T-cell (primary cell): Measurements from ENCODE around the gene DRC3. TPM values are rescaled to one million over a fixed set of nuclear protein-coding genes. Genes with fewer than 3 reads are reported as not detected.
A peak's percentile ranks its signal among the peaks of the same experiment; 100 is the strongest.

Experiments used
- ATAC-seq, 4 experiments: fragments of 200-7000 bp in 3 of 4; fragments of 150-1000 bp in 1 of 4; cut with Tn5 transposase; replicated peaks in 1 of 4; 1 replicate in 3 of 4; 2 replicates in 1 of 4; pipeline ENCODE4 v1.10.0; 2021; ENCODE audit warnings: moderate library complexity in 3 of 4, mild to moderate bottlenecking in 2 of 4, moderate number of reproducible peaks in 1 of 4
- CTCF ChIA-PET, 2 donors: fragments of 300-600 bp; sonication (Branson Sonifier 250); formaldehyde crosslinking; loops; one replicate each; lab custom pipeline; 2022; ENCODE audit warnings: antibody characterized with exemption in 2 of 2; lab: Charles Lee
- POLR2A ChIA-PET, 2 donors: fragments of 300-600 bp; sonication (Branson Sonifier 250); formaldehyde crosslinking; loops; one replicate each; lab custom pipeline; 2022; ENCODE audit warnings: antibody characterized with exemption in 2 of 2; lab: Charles Lee
- DNase-seq, 35 experiments: peaks; one replicate each; pipeline versions ENCODE4 v3.0.0 to v3.0.0-alpha.2; 2013 to 2023
- H3K27ac ChIP-seq: one replicate; pipeline ENCODE4 v1.5.1; 2013; ENCODE audit warnings: low read length
- H3K27me3 ChIP-seq, 2 experiments: replicated peaks in 1 of 2; 1 replicate in 1 of 2; 2 replicates in 1 of 2; pipeline versions ENCODE4 v1.6.1 to v1.7.0; 2013; ENCODE audit warnings: low read length in 1 of 2, mixed read lengths in 1 of 2; ENCODE audit not compliant: control insufficient read depth in 2 of 2, insufficient read depth in 2 of 2; ENCODE audit errors: extremely low read depth in 1 of 2
- H3K36me3 ChIP-seq, 2 donors: 1 replicate in 1 of 2; 2 replicates in 1 of 2; pipeline versions ENCODE4 v1.6.1 to v1.7.0; 2013; ENCODE audit warnings: low read length in 1 of 2; ENCODE audit not compliant: control insufficient read depth in 2 of 2, insufficient read depth in 1 of 2; ENCODE audit errors: extremely low read depth in 1 of 2
- H3K4me1 ChIP-seq, 2 experiments: 1 replicate in 1 of 2; 2 replicates in 1 of 2; pipeline versions ENCODE4 v1.6.1 to v1.7.0; 2013; ENCODE audit warnings: low read length in 2 of 2, mixed read lengths in 1 of 2; ENCODE audit not compliant: insufficient read depth in 2 of 2, control insufficient read depth in 1 of 2; ENCODE audit errors: extremely low read depth in 1 of 2
- H3K4me3 ChIP-seq, 2 donors: 1 replicate in 1 of 2; 2 replicates in 1 of 2; pipeline versions ENCODE4 v1.5.1 to v1.7.0; 2013; ENCODE audit warnings: mild to moderate bottlenecking in 2 of 2, low read length in 1 of 2, moderate library complexity in 1 of 2; ENCODE audit not compliant: control insufficient read depth in 1 of 2; ENCODE audit errors: extremely low read depth in 1 of 2
- H3K9me3 ChIP-seq: 2 replicates; pipeline ENCODE4 v1.7.0; 2013
- H3K27ac Mint-ChIP-seq, 2 donors: one replicate each; pipeline ENCODE4 v1.8.0; 2020 to 2021; ENCODE audit warnings: mild to moderate bottlenecking in 2 of 2, mixed read lengths in 2 of 2
- H3K27me3 Mint-ChIP-seq, 2 donors: one replicate each; pipeline ENCODE4 v1.8.0; 2021 to 2022; ENCODE audit warnings: mixed read lengths in 2 of 2
- H3K36me3 Mint-ChIP-seq: one replicate; pipeline ENCODE4 v1.8.0; 2021; ENCODE audit warnings: mixed read lengths
- H3K4me1 Mint-ChIP-seq, 3 donors: one replicate each; pipeline ENCODE4 v1.8.0; 2020 to 2022; ENCODE audit warnings: mixed read lengths in 3 of 3, mild to moderate bottlenecking in 1 of 3
- H3K4me3 Mint-ChIP-seq, 3 donors: one replicate each; pipeline ENCODE4 v1.8.0; 2020 to 2022; ENCODE audit warnings: mild to moderate bottlenecking in 3 of 3, mixed read lengths in 3 of 3, moderate library complexity in 3 of 3
- H3K9me3 Mint-ChIP-seq, 3 donors: one replicate each; pipeline ENCODE4 v1.8.0; 2020 to 2022; ENCODE audit warnings: mixed read lengths in 3 of 3
- WGBS: methylation state at CpG from one replicate; pipeline ENCODE4 v1.1.5; 2013; ENCODE audit warnings: missing lambda C conversion rate; ENCODE audit not compliant: insufficient coverage; 5-methylcytosine and 5-hydroxymethylcytosine counted together
- total RNA-seq, 35 experiments: library from RNA in 6 of 35; stranded (reverse) in 6 of 35; fragments of 120-200 nt in 1 of 35; gene quantifications; one replicate each; pipeline versions ENCODE4 v1.2.1 to v1.2.4 and lab custom pipeline; 2013 to 2026

DRC3 gene, protein sequence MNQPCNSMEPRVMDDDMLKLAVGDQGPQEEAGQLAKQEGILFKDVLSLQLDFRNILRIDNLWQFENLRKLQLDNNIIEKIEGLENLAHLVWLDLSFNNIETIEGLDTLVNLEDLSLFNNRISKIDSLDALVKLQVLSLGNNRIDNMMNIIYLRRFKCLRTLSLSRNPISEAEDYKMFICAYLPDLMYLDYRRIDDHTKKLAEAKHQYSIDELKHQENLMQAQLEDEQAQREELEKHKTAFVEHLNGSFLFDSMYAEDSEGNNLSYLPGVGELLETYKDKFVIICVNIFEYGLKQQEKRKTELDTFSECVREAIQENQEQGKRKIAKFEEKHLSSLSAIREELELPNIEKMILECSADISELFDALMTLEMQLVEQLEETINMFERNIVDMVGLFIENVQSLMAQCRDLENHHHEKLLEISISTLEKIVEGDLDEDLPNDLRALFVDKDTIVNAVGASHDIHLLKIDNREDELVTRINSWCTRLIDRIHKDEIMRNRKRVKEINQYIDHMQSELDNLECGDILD
- total RNA-seq (under 1 TPM in 3 of 5 donors, not detected in 2; 0.32 to 0.58 (median 0.53) TPM), total RNA-seq (lab: John Stamatoyannopoulos, UW) (0.05 to 0.82 (median 0.32) reads per million in 29 experiments)
- 0.28 TPM for total RNA-seq (2013)

DNA sequence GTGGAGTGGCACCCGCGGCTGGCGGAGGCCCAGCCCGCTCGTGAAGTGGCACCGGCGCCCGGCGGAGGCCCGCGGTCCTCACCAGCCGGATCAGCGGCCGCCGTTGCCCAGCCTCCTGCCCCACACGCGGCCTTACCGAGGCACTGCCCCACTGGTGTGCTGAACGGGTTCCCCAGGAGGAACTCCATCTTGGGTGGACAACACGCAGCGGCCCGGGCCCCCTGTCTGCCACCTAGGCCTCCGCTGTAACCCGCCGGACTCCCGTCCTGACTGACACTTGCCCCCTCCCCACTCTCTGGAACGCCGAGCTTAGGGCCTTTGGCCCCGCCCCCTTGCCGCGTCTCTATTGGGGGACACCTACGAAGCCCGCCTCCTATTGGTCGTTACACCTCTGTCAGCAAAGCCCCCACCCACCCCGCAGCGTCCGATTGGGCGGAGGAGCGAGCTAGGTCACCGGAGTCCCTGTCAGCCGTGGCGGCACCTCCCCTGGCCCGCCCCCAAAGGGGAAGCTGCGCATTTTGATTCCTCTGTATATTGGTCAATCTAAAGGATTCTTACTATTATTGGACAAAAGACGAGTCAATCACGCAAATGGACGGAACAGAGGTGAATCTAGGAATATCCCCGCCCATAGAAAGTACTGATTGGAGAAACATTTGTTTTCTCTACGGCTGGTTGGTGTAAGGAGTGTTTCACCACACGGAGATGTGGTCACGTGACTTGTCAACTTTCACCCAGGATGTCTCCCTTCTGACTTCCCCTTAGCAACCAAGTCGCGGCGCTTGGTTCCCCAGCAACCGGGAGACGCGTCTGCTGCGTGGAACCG is at the start of gene DRC3, which contains the start of gene TOM1L2:
Gene DRC3, plus strand, starts transcription at position 737 of the 826 bp plus-strand sequence. CDS start 4,737 bp downstream, outside the sequence.
Gene TOM1L2, minus strand, starts transcription at position 275 of the 826 bp plus-strand sequence. Its CDS starts 87 bp downstream, at position 188.
- H3K4me1 ChIP-seq, result peaks cover 10 to 30% of the 10 kb centered on the region in 2 experiments
- H3K36me3 ChIP-seq, result no peaks in the 10 kb centered on the region
- Mint-ChIP-seq H3K36me3 (peaks cover 3% of the 10 kb centered on the region), H3K27ac (peak within 1 kb of the TSS; percentile 91 to 92), H3K4me1 (peaks cover 34 to 48% (median 44%) of the 10 kb centered on the region in 3 donors), H3K27me3 (no peaks in the 10 kb centered on the region), H3K9me3 (no peaks in the 10 kb centered on the region), H3K4me3 (peak within 1 kb of the TSS; percentile 83 to 96 (median 91))
- CTCF ChIA-PET, result interaction anchor here in 1 of 2 donors (0.5 to 1.4 kb wide), 10 partner anchors 10 to 580 kb away, joined by 3 to 8 read pairs (median 3); no protein-coding TSS in a partner anchor
- no peaks in the 10 kb centered on the region for H3K9me3 ChIP-seq
- no peaks in the 10 kb centered on the region for H3K27me3 ChIP-seq
- under 1% methylated on average over 49 of the region's 59 CpGs for WGBS
- POLR2A ChIA-PET, result interaction anchor here (0.5 to 1.6 kb wide), 9 partner anchors 12 to 1405 kb away, joined by 3 to 9 read pairs (median 5); partner anchors contain the start of genes FLCN (in 1 of the 2) and SREBF1 (in 1 of the 2)
- peak; percentile 88 to 92 (median 90) for ATAC-seq
- H3K27ac ChIP-seq, result peak within 1 kb of the TSS; percentile 65
- peak within 1 kb of the TSS; percentile 69 to 72 for H3K4me3 ChIP-seq
- peak; percentile 98 to 100 (median 100) for DNase-seq

DNA sequence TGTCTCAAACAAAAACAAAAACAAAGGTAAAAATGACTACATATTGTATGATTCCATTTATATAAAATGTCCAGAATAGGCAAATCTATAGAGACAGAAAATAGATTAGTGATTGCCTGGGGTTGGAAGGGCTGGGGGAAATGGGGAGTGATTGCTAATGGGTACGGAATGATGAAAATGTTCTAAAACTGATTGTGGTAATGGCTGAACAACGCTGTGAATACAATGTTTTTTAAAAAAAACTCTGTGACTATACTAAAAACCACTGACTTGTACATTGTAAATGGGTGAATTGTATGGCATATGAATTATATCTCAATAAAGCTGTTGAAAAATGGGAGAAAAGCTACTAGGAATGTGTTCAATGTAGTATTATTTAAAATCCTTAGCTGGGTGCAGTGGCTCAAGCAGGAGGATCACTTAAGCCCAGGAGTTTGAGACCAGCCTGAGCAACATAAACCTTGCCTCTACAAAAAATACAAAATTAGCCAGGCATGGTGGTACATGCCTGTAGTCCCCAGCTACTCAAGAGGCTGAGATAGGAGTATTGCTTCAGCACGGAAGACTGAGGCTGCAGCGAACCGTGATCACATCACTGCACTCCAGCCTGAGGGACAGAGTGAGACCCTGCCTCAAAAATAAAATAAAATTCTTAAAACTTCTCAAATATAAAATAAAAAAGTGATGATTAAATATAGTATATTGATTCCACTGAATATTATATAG is 48.4 kb upstream of the DRC3 start:
- DNase-seq, result no peak
- H3K4me3 Mint-ChIP-seq, result no peak overlapping the region
- no peaks in the 10 kb centered on the region for H3K36me3 ChIP-seq
- no peak for ATAC-seq
- H3K27ac ChIP-seq, result no peak overlapping the region
- no peak overlapping the region for H3K4me3 ChIP-seq
- H3K27me3 ChIP-seq, result no peaks in the 10 kb centered on the region
- H3K9me3 ChIP-seq, result no peaks in the 10 kb centered on the region
- H3K4me1 Mint-ChIP-seq, result peaks cover 28 to 40% (median 31%) of the 10 kb centered on the region in 3 donors
- H3K9me3 Mint-ChIP-seq, result no peaks in the 10 kb centered on the region
- H3K4me1 ChIP-seq, result peaks cover 0 to 3% of the 10 kb centered on the region in 2 experiments
- POLR2A ChIA-PET, result interaction anchor here in 1 of 2 donors (0.5 kb wide), 1 partner anchor 8 kb away, joined by 3 read pairs; no protein-coding TSS in a partner anchor
- H3K27me3 Mint-ChIP-seq, result no peaks in the 10 kb centered on the region
- peaks cover 3% of the 10 kb centered on the region for H3K36me3 Mint-ChIP-seq
- H3K27ac Mint-ChIP-seq, result no peak overlapping the region
- CTCF ChIA-PET, result interaction anchor here in 1 of 2 donors (0.6 to 1.2 kb wide), 2 partner anchors 17 to 44 kb away, joined by 3 read pairs; no protein-coding TSS in a partner anchor
- WGBS, result no CpG with 5 or more reads among the region's 5 CpGs

DNA sequence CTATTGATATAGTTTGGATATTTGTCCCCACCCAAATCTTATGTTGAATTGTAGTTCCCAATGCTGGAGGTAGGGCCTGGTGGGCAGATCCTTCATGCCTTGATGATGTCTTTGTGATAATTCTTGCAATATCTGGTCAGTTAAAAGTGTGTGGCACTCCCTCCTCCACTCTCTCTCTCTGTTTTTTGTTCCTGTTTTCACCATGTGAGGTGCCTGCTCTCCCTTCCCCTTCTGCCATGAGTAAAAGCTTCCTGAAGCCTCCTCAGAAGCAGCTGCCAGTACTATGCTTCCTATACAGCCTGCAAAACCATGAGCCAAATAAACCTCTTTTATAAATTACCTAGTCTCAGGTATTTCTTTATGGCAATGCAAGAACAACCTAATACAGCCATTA is 47.8 kb upstream of the DRC3 start:
- no peak for ATAC-seq
- no peak overlapping the region for H3K27ac Mint-ChIP-seq
- H3K36me3 Mint-ChIP-seq, result peaks cover 3% of the 10 kb centered on the region
- Histone ChIP-seq H3K27me3 (no peaks in the 10 kb centered on the region), H3K4me3 (no peak overlapping the region), H3K27ac (no peak overlapping the region), H3K36me3 (no peaks in the 10 kb centered on the region), H3K4me1 (no peaks in the 10 kb centered on the region), H3K9me3 (no peaks in the 10 kb centered on the region)
- H3K4me3 Mint-ChIP-seq, result no peak overlapping the region
- CTCF ChIA-PET, result interaction anchor here in 1 of 2 donors (1.2 kb wide), 1 partner anchor 17 kb away, joined by 3 read pairs; no protein-coding TSS in a partner anchor
- no peaks in the 10 kb centered on the region for H3K9me3 Mint-ChIP-seq
- peaks cover 26 to 36% (median 27%) of the 10 kb centered on the region in 3 donors for H3K4me1 Mint-ChIP-seq
- no peak for DNase-seq
- POLR2A ChIA-PET, result interaction anchor here in 1 of 2 donors (0.6 kb wide), 1 partner anchor 33 kb away, joined by 3 read pairs; no protein-coding TSS in a partner anchor
- no peaks in the 10 kb centered on the region for H3K27me3 Mint-ChIP-seq

DNA sequence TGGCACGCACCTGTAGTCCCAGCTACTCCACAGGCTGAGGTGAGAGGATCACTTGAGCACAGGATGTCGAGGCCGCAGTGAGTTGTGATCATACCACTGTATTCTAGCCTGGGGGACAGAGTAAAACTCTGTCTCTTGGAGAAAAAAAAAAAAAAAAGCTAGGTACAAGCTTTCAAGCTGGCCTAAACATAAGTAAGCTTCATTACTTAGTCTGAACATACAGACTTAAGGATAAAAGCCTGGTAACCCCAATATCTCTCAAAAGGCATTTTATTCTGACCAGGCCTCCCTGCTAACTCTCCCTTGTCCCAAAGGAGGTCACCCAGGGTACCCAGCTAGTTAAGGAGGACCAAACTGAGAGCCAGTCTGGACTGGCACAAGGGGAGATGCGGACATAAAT is 46.6 kb upstream of the DRC3 start:
- no peaks in the 10 kb centered on the region for H3K9me3 ChIP-seq
- H3K27me3 Mint-ChIP-seq, result no peaks in the 10 kb centered on the region
- no peak overlapping the region for H3K4me3 Mint-ChIP-seq
- DNase-seq (no peak), ATAC-seq (no peak)
- H3K36me3 ChIP-seq, result no peaks in the 10 kb centered on the region
- ChIA-PET CTCF (interaction anchor here (0.5 to 0.7 kb wide), 6 partner anchors 10 to 534 kb away, joined by 3 to 6 read pairs (median 3); no protein-coding TSS in a partner anchor), POLR2A (interaction anchor here (0.5 to 0.6 kb wide), 3 partner anchors 21 to 48 kb away, joined by 3 to 5 read pairs (median 3); partner anchors contain the start of gene DRC3 (in 1 of the 2))
- no peak overlapping the region for H3K27ac ChIP-seq
- WGBS, result 100% methylated on average over 1 of the region's 4 CpGs
- no peak overlapping the region for H3K4me3 ChIP-seq
- H3K27ac Mint-ChIP-seq, result no peak overlapping the region
- H3K27me3 ChIP-seq, result no peaks in the 10 kb centered on the region
- H3K4me1 ChIP-seq, result no peaks in the 10 kb centered on the region
- no peaks in the 10 kb centered on the region for H3K9me3 Mint-ChIP-seq
- peaks cover 26 to 39% (median 27%) of the 10 kb centered on the region in 3 donors for H3K4me1 Mint-ChIP-seq
- peaks cover 3% of the 10 kb centered on the region for H3K36me3 Mint-ChIP-seq

DNA sequence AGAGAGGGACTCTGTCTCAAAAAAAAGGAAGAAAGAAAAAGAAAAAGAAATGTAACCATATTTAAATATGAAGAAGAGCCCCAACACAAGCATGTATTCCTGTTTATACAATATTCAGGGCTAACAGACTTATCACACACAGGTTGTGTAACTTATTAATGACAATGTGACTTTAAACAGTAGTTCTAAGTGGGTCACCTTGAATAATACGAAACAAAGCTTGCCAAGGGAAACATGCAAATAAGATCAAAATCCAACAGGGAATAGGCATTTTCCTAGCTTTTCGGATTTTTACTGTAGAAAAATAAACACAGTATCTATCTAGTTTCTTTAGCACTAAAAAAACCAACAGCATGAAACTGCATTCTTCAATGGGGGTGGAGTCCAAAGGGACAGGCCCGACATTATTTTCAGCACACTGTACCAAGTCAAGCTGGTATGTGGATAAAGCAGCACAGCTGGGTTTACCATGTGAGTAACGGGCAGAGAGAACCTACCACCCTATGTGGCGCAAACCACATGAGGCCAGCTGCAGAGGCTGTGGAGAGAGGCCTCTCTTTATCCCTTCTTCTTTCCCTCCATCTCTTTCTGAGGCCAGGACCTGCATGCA is 45.7 kb upstream of the DRC3 start:
- no peaks in the 10 kb centered on the region for H3K9me3 Mint-ChIP-seq
- CTCF ChIA-PET, result no interaction called here
- no peaks in the 10 kb centered on the region for H3K27me3 ChIP-seq
- H3K9me3 ChIP-seq, result no peaks in the 10 kb centered on the region
- no peaks in the 10 kb centered on the region for H3K27me3 Mint-ChIP-seq
- peaks cover 3% of the 10 kb centered on the region for H3K36me3 Mint-ChIP-seq
- no peaks in the 10 kb centered on the region for H3K36me3 ChIP-seq
- no peak overlapping the region for H3K4me3 ChIP-seq
- POLR2A ChIA-PET, result no interaction called here
- no peak overlapping the region for H3K27ac ChIP-seq
- DNase-seq, result no peak
- WGBS, result 100% methylated on average over 1 of the region's 5 CpGs
- no peaks in the 10 kb centered on the region for H3K4me1 ChIP-seq
- no peak for ATAC-seq
- no peak overlapping the region for H3K4me3 Mint-ChIP-seq
- H3K27ac Mint-ChIP-seq, result no peak overlapping the region
- peaks cover 24 to 42% (median 31%) of the 10 kb centered on the region in 3 donors for H3K4me1 Mint-ChIP-seq
